IMR-90 (cell line): ENCODE results near the gene GPR152.

Source experiments
- BHLHE40 ChIP-seq: fragments of 150-350 bp; IDR thresholded peaks from 2 replicates; pipeline ENCODE4 v1.6.1; 2016; ENCODE audit warnings: mild to moderate bottlenecking, low read depth, low read length
- CEBPB ChIP-seq: IDR thresholded peaks from 2 replicates; pipeline ENCODE4 v1.6.1; 2012; ENCODE audit warnings: low read depth, low read length, improper control_type of control experiment
- MAZ ChIP-seq: IDR thresholded peaks from 2 replicates; pipeline ENCODE4 v1.6.1; 2012; ENCODE audit warnings: low read depth, mild to moderate bottlenecking, low read length, improper control_type of control experiment, moderate library complexity, borderline replicate concordance
- POLR2A ChIP-seq: IDR thresholded peaks from 2 replicates; pipeline ENCODE4 v1.6.1; 2012; ENCODE audit warnings: mild to moderate bottlenecking, low read depth, low read length
- RAD21 ChIP-seq: IDR thresholded peaks from 2 replicates; pipeline ENCODE4 v1.6.1; 2012; ENCODE audit warnings: low read length, improper control_type of control experiment
- TF ChIP-seq, protein P1 (sequence below): conservative IDR thresholded peaks from 2 replicates; pipeline ENCODE4 v1.5.1; 2012; ENCODE audit warnings: mild to moderate bottlenecking, low read depth, low read length, improper control_type of control experiment
- TF ChIP-seq, protein P2 (sequence below): fragments of 150-350 bp; IDR thresholded peaks from 2 replicates; pipeline ENCODE4 v1.6.1; 2017; ENCODE audit warnings: mild to moderate bottlenecking, antibody characterized with exemption, low read length, low read depth

DNA sequence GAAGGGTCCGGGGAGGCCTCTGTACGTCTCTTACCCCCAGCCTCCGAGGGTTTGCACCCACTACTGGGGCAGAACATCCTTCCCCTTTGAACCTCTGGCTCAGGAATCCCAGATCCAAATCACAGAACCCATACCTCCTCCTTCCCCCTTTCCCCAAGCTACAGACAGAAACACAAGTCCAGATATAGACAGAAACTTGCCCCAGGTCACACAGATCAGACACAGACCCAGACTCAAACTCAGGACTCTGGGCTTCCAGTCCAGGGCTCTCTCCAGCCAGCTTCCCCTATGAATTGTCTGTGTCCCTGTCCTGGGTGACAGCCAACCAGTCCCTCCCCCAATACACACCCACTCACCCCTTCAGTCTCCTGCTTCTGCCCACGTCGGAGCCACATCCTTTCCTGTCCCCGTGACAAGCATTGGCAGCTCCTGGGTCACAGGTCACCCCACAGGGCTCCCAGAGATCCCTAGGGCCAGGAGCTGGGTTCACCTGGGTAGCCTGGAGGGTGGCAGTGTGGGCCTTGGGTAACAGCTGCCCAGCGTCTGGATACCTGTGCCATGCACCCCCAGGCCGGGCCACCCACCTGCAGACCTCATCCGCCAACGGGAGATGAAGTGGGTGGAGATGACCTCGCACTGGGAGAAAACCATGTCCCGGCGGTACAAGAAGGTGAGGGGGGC is 47.9 kb downstream of the GPR152 start:
- TF ChIP-seq POLR2A (no peak), RAD21 (no peak), BHLHE40 (no peak), CEBPB (no peak), MAZ (no peak)
- TF ChIP-seq, protein P1, sequence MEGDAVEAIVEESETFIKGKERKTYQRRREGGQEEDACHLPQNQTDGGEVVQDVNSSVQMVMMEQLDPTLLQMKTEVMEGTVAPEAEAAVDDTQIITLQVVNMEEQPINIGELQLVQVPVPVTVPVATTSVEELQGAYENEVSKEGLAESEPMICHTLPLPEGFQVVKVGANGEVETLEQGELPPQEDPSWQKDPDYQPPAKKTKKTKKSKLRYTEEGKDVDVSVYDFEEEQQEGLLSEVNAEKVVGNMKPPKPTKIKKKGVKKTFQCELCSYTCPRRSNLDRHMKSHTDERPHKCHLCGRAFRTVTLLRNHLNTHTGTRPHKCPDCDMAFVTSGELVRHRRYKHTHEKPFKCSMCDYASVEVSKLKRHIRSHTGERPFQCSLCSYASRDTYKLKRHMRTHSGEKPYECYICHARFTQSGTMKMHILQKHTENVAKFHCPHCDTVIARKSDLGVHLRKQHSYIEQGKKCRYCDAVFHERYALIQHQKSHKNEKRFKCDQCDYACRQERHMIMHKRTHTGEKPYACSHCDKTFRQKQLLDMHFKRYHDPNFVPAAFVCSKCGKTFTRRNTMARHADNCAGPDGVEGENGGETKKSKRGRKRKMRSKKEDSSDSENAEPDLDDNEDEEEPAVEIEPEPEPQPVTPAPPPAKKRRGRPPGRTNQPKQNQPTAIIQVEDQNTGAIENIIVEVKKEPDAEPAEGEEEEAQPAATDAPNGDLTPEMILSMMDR = no peak
- TF ChIP-seq, protein P2, sequence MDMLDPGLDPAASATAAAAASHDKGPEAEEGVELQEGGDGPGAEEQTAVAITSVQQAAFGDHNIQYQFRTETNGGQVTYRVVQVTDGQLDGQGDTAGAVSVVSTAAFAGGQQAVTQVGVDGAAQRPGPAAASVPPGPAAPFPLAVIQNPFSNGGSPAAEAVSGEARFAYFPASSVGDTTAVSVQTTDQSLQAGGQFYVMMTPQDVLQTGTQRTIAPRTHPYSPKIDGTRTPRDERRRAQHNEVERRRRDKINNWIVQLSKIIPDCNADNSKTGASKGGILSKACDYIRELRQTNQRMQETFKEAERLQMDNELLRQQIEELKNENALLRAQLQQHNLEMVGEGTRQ = no peak
